ENCODE measurements around the gene SOHLH1.

The SOHLH1 gene

DNA sequence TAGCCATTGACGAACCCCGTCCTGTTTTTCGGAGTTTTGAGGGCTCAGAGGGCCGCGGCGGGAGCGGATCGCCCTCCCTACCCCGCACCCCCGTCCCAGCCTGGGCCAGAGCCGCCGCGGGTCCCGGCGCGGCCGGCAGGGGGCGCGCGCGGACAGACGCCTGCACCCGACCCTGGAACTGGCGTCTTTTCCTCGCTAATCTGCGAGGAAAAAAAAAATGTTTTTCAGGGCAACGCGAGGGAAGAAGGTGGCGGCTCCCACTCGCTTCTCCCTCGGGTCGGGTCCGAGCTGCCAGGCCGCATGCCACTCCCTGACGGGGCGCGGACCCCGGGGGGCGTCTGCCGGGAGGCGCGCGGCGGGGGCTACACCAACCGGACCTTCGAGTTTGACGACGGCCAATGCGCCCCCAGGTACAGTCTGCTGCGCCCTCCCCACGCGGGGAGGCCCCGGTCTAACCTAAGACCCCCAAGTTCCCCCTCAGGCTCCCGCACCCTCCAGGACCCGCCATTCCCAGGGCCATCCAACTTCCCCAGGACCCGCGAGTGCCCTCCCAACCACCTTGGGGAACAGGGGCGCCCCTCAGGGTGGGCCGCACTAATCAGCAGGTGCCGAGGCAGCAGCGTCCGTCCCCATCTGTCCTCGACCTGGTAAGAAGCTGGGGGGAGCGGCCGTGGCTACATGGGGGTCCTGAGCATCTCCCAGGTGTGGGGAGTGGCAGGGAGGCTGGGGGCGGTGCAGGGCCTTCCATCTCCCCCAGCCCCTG, 2.9 kb upstream of the SOHLH1 start, which contains the start of gene KCNT1:
TSS of gene KCNT1 (plus strand) at position 227 of the 763 bp plus-strand sequence. CDS start at position 301, 74 bp downstream.
- DNase-seq: peak; percentile 3

DNA sequence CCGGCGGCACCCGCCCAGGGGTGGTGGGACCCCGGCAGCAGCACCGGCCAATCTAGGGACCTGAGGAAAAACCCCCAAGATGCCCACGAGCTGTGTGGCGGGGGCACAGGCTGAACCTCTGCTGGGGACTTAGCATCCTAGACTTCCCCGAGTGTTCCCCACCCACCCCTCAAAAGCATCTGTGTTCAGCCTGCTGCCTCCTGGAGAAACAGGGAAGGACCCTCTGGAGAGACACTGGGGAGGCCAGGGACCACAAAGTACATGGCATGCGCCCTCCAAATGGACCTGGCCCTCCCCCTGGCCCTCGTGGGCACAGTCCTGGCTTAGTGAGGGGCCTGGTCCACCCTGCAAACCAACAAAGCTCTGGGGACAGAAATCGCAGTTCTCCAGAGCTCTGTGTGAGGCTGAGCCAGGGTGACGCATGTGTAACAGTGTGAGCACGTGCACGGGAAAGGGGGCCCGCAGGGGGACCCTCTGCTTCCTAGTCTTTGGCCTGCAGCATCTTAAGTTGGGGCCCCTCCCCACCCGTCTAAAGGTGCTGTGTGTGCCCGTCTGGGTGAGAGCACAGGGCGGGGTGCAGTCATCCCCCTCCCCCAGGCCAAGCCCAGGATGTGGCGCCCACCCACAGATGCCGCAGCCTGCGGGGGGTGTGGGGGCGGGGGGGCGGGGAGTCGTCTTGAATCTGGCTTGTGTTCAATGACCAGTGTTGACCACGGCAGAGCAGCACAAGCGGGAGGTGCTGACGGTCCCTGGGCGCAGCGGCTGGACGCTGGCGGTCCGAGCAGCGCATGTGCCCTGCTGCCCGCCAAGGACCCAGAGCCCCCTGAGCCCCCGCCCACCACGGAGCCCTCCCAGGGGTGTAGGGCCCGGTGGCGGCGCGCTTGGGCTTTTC, 2.0 kb upstream of the SOHLH1 start:
- no peak for DNase-seq

- no peak for DNase-seq
Measured at GRCh38 chr9:135700525-135700924, 1.2 kb upstream of the SOHLH1 start.

DNA sequence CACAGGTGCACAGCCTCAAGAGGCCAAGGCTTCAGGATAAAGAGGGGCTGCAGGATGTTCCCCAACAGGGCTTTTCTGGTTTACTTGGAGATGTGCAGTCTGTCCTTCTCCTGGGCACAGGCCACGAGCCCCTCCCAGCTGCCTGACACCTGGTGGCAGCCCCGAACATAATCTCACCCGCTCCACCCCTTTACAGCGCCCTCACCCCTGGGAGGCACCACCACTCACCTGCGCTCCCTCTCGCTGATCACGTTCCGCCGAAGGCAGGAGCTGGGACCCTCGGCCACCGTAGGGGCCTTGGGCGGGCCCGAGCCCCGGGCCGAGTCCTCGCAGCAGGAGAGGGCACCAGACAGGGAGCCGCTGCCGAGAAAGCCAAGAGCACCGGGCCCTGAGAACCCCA, 514 bp downstream of the SOHLH1 start:
- no peak for DNase-seq

GRCh38 chr9:135698236-135698635, 1.0 kb downstream of the SOHLH1 start:
- DNase-seq: no peak

DNA sequence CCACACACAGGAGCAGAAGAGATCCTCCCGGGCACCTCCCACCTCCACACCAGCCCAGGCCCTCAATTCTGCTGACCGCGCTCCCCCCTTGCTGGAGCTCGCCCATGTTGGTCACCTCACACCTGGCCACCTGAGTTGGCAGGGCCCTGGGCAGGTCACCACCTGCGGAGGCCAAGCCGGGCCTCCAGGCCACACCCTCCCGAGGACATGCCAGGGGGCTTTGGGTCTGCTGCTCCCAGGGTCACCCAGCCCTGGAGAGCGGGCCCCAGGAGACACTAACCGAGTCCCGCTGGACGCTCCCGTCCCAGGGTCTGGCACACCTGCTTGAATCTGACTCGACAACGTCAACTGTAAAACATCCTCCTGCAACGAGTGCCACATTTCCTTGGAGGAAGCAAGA, 2.1 kb downstream of the SOHLH1 start:
- no peak for DNase-seq

GRCh38 chr9:135696446-135696845, 2.8 kb downstream of the SOHLH1 start:
- no peak for DNase-seq

GRCh38 chr9:135695642-135696041, 3.6 kb downstream of the SOHLH1 start:
- no peak for DNase-seq

- DNase-seq: no peak
Measured at GRCh38 chr9:135695036-135695435, 4.2 kb downstream of the SOHLH1 start.

- DNase-seq: no peak
Measured at GRCh38 chr9:135694414-135694813, 4.9 kb downstream of the SOHLH1 start.

DNA sequence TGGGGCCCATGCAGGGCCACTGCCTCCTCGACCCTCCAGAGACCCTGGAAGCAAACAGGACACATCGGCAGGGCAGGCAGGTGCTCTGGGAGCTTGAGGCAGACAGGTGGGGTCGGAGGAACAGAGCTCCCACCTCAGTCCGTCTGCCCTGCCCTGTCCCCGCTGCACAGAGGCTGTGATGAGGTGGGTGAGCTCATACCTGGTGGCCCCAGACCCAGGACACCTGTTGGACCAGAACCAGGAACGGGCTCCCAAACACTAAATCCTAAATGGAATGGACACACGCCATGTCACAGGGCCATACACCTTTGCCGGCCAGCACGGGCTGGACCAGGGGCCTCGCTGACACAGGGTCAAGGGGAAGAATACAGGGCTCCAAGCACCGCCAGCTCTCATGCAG, 5.5 kb downstream of the SOHLH1 start:
- DNase-seq: no peak

DNA sequence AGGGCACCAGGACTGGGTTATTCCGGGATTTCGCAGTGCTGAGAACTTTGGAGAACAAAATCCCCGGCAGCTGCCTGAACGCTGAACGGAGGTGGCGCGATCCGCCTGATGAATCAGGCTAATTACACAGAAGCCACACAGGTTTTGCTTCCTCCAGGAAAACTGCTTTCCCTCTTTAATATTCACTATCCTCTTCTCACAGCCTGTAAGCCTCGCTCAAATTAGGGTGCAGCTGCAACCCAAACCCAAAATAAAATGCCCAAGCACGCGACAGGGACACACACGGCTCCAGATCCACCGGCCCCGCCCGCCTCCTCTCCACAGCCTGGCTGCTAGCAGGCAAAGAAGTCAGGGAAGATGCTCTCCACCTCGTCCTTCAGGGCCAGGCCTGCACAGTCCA, 6.0 kb downstream of the SOHLH1 start:
- no peak for DNase-seq

- no peak for DNase-seq
Measured at GRCh38 chr9:135692410-135692809, 6.9 kb downstream of the SOHLH1 start.

DNA sequence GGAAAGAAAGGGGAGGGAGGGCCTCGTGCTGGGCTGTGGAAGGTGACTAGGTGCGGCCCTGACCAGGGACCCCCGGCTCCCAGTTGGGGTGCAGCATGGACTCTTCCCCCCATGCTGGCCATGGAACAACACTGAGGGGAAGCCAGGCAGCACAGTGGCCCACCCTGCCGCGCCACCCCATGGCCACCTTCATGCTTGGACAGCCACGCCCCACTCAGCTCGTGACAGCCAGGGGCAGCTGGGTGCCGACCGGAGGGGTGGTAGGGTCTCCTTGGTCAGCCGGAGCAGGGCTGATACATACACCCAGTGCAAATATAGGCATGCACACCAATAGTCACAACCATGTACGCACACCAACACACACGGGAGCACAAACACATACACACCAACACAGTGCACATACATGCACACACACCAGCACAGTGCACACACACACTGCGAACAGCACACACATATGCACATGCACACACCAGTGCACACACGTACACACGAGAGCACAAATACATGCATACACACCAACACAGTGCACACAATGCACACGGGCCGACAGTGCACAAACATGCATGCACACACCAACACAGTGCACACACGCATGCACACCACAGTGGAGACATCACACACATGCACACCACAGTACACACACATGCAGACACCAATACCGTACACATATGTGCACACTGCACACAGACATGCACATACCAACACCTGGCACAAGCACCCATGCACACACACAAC, 8.3 kb downstream of the SOHLH1 start:
- DNase-seq: no peak

- no peak for DNase-seq
Measured at GRCh38 chr9:135689011-135689410, 10.3 kb downstream of the SOHLH1 start.

- DNase-seq: no peak
Measured at GRCh38 chr9:135687216-135687615, 12.1 kb downstream of the SOHLH1 start.

DNA sequence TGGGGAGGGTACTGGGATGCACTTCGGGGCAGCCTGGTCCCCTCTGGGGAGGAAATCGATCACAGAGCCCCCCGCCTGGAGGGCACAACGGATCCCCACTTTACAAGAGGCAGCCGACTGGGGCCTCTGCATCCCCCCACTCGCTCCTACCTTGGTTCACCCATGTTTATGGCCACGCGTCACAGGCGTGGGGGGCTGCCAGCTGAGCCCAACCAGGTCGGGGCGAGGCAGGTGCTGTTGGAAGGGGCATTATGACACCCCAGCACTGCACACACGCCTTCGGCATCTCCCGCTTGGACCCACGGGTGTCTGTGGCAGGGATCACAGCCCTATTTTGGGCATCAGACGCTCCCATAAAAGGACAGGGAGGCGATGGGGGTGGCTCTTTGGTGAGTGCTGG, 14.6 kb downstream of the SOHLH1 start:
- no peak for DNase-seq

DNA sequence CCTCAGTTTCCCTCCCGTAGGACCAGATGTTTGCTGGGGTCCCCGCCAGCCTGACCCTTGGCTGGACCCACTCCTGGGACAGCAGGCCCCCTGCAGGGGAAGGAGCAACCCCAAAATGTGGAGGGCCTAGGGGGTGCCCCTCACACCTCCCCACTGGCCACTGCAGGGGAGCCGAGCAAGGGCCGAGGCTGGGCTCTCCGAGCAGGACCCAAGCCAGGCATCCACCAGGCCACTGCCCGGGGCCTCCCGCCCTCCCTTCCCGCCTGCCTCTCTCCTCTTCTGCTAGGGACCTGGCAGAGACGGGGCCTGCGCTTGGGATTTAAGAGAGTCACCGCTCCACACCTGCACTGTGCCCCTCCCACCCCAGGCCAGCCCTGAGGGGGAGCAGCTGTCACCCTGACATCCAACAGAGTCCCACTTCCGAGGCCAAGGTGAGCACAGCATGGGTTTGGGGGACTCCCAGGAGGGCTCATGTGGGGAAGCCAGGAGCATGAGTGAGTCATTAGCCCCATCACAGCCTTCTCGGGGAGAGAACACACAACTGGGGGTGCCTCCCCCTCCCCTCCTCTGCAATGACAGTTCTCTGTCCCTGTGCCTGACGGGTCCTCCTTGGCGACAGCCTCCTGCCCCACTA, 15.8 kb downstream of the SOHLH1 start:
- no peak for DNase-seq

DNA sequence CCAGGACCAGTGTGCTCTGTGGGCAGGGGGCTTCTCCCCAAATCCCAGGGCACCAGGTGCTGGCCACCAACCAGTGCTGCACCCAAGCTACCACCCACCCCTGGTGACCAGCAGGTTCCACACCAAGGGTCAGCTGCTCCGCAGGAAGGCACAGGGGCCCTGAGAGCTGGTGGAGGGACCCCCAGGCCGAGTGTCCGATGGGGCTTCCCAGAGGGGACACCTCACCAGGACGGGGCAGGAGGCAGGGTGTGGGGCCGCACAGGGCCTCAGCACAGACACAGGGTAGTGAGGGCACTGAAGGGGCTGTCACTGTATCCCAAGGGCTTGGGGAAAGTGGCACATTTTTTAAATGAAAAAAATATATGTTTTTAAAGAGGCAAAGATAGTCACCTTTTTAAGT, 18.1 kb downstream of the SOHLH1 start:
- no peak for DNase-seq

DNA sequence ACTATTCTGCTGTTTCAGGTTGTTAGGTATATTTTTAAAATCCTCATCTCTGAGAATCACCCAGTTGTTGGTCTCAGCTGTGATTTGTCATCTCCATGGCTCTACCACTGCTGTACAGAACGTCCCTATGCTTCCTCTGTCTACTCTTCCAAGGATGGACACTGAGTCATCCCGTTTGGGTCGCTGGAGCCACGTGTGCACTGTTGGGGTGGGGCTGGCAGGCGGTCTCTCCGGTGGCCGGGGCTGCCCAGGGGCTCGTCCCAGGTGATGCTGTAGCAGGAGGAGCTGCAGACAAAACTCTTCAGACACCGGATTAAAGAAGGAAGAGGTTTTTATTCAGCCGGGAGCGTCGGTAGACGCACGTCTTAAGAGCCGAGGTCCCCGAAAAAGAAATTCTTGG, 19.2 kb downstream of the SOHLH1 start:
- no peak for DNase-seq

DNA sequence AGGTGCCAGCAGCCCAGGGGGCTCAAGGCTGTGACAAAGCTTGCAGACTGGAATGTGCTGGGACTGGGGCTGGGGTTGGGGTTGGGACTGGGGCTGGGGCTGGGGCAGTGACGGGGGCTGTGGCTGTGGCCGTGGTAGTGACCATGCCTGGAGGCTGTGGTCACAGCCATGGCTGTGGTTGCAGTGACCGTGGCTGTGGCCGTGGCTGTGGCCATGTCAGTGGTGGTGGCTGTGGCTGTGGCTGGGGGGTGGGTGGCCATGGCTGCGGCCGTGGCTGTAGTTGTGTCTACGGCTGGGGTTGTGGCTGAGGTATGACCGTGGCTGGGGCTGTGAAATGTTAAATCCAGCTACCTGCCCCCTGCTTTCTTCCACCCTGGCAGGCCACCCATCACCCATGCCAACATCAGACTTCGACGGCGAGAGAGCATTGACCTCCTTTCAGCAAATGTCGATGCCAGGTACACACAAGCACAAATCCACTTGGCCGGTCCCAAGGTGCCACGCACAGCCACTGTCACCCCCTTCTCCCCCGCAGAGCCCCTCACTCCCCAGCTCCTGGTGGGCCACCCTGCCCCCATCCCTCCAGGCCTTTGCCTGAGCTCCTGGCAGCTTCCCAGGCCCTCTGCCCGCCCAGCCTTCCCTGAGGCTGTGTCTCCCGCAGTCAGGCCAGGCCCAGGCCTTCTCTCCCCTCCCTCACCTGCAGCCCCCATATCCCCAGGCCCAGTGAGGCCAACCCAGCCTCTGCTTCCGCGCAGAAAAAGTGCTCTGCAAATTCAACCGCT, 20.9 kb downstream of the SOHLH1 start:
- no peak for DNase-seq

DNA sequence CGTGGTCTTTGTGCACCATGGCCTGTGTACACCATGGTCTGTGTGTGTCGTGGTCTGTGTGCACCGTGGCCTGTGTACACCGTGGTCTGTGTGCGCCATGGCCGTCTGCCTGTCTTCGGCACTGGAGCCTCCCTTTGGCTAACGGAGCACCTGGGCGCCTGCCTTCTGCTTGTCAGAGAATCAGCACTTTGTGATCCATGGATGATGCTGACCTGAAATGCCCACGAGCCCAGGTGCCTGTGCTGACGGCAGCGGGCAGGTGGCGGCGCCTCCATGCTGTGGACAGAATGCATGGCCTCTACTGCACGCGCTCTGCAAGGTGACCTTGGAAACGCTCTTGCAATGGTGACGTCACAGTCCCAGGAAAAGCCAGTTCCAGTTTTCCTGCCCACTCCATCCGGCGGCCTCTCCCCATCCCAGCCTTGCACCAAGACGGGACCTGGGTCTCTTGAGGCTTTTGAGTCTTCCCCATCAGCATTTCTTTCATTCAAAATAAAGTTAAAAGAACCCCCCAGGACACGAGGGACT, 21.6 kb downstream of the SOHLH1 start:
- DNase-seq: no peak

Measured in amniotic stem cell (primary cell).